Measurements from ENCODE around the gene SDK2.

GRCh38 chr17:73519714-73520368 is 124.4 kb downstream of the SDK2 start:
- TF ChIP-seq CTCF (IDR thresholded peaks at IDR 0.05; ENCODE audit: low read depth, low read length, poor library complexity, severe bottlenecking) (no peak), EZH2phosphoT487 (IDR thresholded peaks at IDR 0.05; ENCODE audit: borderline replicate concordance, low read length) (no peak)

Data from DOHH2 (cell line).